HCT116 (cell line): ENCODE measurements around the gene HOXC11.

Experiments used
- CBX3 ChIP-seq: IDR thresholded peaks from 2 replicates; pipeline ENCODE4 v1.6.1; 2012; ENCODE audit warnings: low read depth
- CEBPB ChIP-seq: IDR thresholded peaks from 2 replicates; pipeline ENCODE4 v1.6.1; 2012; ENCODE audit warnings: low read depth
- CTCF ChIP-seq, 3 experiments: fragments of 200-600 bp in 1 of 3; sonication (generic) in 1 of 3; IDR thresholded peaks in 2 of 3; conservative IDR thresholded peaks in 1 of 3; 2 replicates each; pipeline ENCODE4 v1.5.1; 2012 to 2017; ENCODE audit warnings: low read depth in 2 of 3, low read length in 2 of 3, antibody characterized with exemption in 1 of 3, borderline replicate concordance in 1 of 3, control low read depth in 1 of 3, mild to moderate bottlenecking in 1 of 3, mixed read lengths in 1 of 3, mixed run types in 1 of 3, moderate library complexity in 1 of 3; ENCODE audit not compliant: insufficient read depth in 1 of 3
- EZH2 ChIP-seq: fragments of 200-600 bp; sonication (generic); IDR thresholded peaks from 2 replicates; pipeline ENCODE4 v1.6.1; 2017; ENCODE audit warnings: antibody characterized with exemption, mixed run types
- POLR2A ChIP-seq: IDR thresholded peaks from 2 replicates; pipeline ENCODE4 v1.7.0; 2011; ENCODE audit warnings: borderline replicate concordance; ENCODE audit not compliant: insufficient read depth, insufficient read length; ENCODE audit errors: extremely low read depth
- POLR2AphosphoS5 ChIP-seq: IDR thresholded peaks from 2 replicates; pipeline ENCODE4 v1.6.1; 2011; ENCODE audit warnings: mild to moderate bottlenecking, low read depth, low read length, moderate library complexity
- RAD21 ChIP-seq: IDR thresholded peaks from 2 replicates; pipeline ENCODE4 v1.6.1; 2012; ENCODE audit warnings: low read depth, mild to moderate bottlenecking
- REST ChIP-seq: IDR thresholded peaks from 2 replicates; pipeline ENCODE4 v1.6.1; 2012; ENCODE audit warnings: low read depth
- SIN3A ChIP-seq: IDR thresholded peaks from 2 replicates; pipeline ENCODE4 v1.6.1; 2012; ENCODE audit warnings: low read depth
- SRF ChIP-seq: IDR thresholded peaks from 2 replicates; pipeline ENCODE4 v1.6.1; 2012; ENCODE audit warnings: low read depth
- TCF7L2 ChIP-seq: IDR thresholded peaks from 2 replicates; pipeline ENCODE4 v1.7.0; 2011; ENCODE audit warnings: borderline replicate concordance, inconsistent platforms; ENCODE audit not compliant: insufficient read depth, insufficient read length; ENCODE audit errors: extremely low read depth
- YY1 ChIP-seq: IDR thresholded peaks from 2 replicates; pipeline ENCODE4 v1.6.1; 2011; ENCODE audit warnings: low read length, low read depth, moderate library complexity, mild to moderate bottlenecking; ENCODE audit not compliant: insufficient replicate concordance; ENCODE audit errors: extremely low read depth
- ZNF274 ChIP-seq: fragments of 200-500 bp; sonication (Bioruptor generic); IDR thresholded peaks from 2 replicates; pipeline ENCODE4 v1.6.1; 2014; ENCODE audit warnings: mild to moderate bottlenecking, low read depth, low read length, inconsistent platforms

- TF ChIP-seq CTCF (IDR thresholded peaks at IDR 0.05 in 2 of 3, conservative IDR thresholded peaks at IDR 0.05 in 1 of 3; ENCODE audit: borderline replicate concordance in 1 of 3, insufficient read depth in 1 of 3, low read depth in 2 of 3, low read length in 2 of 3) (no peak), TCF7L2 (no peak), EZH2 (no peak), POLR2AphosphoS5 (no peak), REST (no peak), SRF (no peak), POLR2A (no peak), RAD21 (no peak), CBX3 (no peak), YY1 (no peak), SIN3A (no peak), ZNF274 (no peak), CEBPB (no peak)
Observed at GRCh38 chr12:54019091-54019811, 46.3 kb downstream of the HOXC11 start.
